Activated CD8-positive, alpha-beta memory T cell treated with anti-CD3 and anti-CD28 coated beads, Interleukin-2, amount 50 U/mL, for 24 hours (primary cell): Measurements from ENCODE around the gene GRIK4.

ENCODE experiments used
- DNase-seq: peaks from one replicate; pipeline ENCODE4 v3.0.0-alpha.2; 2020; ENCODE audit errors: extremely low read depth

Gene GRIK4

GRCh38 chr11:120882175-120882574 is 370.6 kb downstream of the GRIK4 start:
- DNase-seq = no peak

GRCh38 chr11:120883404-120884080 is 372.0 kb downstream of the GRIK4 start:
- DNase-seq = no peak

GRCh38 chr11:120884154-120885020 is 372.8 kb downstream of the GRIK4 start:
- DNase-seq = no peak

GRCh38 chr11:120890609-120891320 is 379.2 kb downstream of the GRIK4 start:
- no peak for DNase-seq

GRCh38 chr11:120893440-120894201 is 382.1 kb downstream of the GRIK4 start:
- no peak for DNase-seq

- no peak for DNase-seq
These were observed 382.8 kb downstream of the GRIK4 start for GRCh38 chr11:120894202-120894985.

GRCh38 chr11:120896687-120897086 is 385.1 kb downstream of the GRIK4 start:
- no peak for DNase-seq

GRCh38 chr11:120898568-120898967 is 387.0 kb downstream of the GRIK4 start:
- no peak for DNase-seq

GRCh38 chr11:120899720-120900119 is 388.2 kb downstream of the GRIK4 start:
- no peak for DNase-seq

- DNase-seq = no peak
These were observed 389.1 kb downstream of the GRIK4 start for GRCh38 chr11:120900643-120901042.

- DNase-seq = no peak
These were observed 392.1 kb downstream of the GRIK4 start for GRCh38 chr11:120903686-120904085.

- DNase-seq = no peak
These were observed 392.6 kb downstream of the GRIK4 start for GRCh38 chr11:120904116-120904515.

GRCh38 chr11:120906766-120907165 is 395.2 kb downstream of the GRIK4 start:
- no peak for DNase-seq

- DNase-seq = no peak
These were observed 396.4 kb downstream of the GRIK4 start for GRCh38 chr11:120907971-120908370.

- no peak for DNase-seq
These were observed 397.1 kb downstream of the GRIK4 start for GRCh38 chr11:120908461-120909181.

GRCh38 chr11:120909676-120910416 is 398.3 kb downstream of the GRIK4 start:
- DNase-seq = no peak

GRCh38 chr11:120911943-120912342 is 400.4 kb downstream of the GRIK4 start:
- no peak for DNase-seq

GRCh38 chr11:120912504-120912903 is 401.0 kb downstream of the GRIK4 start:
- no peak for DNase-seq

GRCh38 chr11:120912915-120913314 is 401.4 kb downstream of the GRIK4 start:
- DNase-seq = no peak

GRCh38 chr11:120914021-120914420 is 402.5 kb downstream of the GRIK4 start:
- no peak for DNase-seq
